ENCODE data around the gene TEAD1. TPM values are rescaled to one million over a fixed set of nuclear protein-coding genes. Genes with fewer than 3 reads are reported as not detected.

The TEAD1 gene
- total RNA-seq, 4 donors from 2014 or later, result 46.1 to 175 (median 126) TPM

DNA sequence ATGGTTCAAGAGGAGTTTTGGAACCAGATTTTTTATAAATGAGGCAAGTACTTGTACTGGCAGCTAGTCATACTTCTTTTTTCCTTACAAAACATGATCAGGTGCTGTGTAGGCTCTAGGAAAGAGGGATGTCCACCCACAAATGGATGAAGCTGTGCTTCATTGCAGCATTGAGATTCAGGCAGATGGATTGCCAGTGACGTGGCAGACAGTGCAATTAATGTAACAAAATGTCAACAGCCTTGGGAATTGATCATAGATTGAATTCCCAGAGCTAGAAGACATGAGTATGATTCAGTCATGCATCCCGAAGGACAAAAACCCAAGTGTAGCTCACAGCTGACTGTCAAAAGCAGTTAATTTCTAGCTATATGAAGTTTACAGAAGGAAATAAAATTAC, 235.7 kb downstream of the TEAD1 start:
- DNase-seq (no peak), ATAC-seq (no peak)
- Histone ChIP-seq H3K27me3 (no peaks in the 10 kb centered on the region), H3K27ac (no peak overlapping the region), H3K9me3 (no peaks in the 10 kb centered on the region), H3K36me3 (peaks cover 0 to 9% of the 10 kb centered on the region in 2 donors), H3K4me3 (no peak overlapping the region), H3K4me1 (peaks cover 18% of the 10 kb centered on the region in 2 donors)
- in situ Hi-C loops (cut with MboI; ENCODE audit: low sequenced_read_pairs in 4 of 4), result no loop called here
- TF ChIP-seq POLR2A (IDR thresholded peaks at IDR 0.05), result no peak
- TF ChIP-seq, protein P1, sequence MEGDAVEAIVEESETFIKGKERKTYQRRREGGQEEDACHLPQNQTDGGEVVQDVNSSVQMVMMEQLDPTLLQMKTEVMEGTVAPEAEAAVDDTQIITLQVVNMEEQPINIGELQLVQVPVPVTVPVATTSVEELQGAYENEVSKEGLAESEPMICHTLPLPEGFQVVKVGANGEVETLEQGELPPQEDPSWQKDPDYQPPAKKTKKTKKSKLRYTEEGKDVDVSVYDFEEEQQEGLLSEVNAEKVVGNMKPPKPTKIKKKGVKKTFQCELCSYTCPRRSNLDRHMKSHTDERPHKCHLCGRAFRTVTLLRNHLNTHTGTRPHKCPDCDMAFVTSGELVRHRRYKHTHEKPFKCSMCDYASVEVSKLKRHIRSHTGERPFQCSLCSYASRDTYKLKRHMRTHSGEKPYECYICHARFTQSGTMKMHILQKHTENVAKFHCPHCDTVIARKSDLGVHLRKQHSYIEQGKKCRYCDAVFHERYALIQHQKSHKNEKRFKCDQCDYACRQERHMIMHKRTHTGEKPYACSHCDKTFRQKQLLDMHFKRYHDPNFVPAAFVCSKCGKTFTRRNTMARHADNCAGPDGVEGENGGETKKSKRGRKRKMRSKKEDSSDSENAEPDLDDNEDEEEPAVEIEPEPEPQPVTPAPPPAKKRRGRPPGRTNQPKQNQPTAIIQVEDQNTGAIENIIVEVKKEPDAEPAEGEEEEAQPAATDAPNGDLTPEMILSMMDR (IDR thresholded peaks at IDR 0.05 in 4 of 5, conservative IDR thresholded peaks at IDR 0.05 in 1 of 5), result no peak
- intact Hi-C loops (cut with DNase I; ENCODE audit: low total_unique reads), result no loop called here

DNA sequence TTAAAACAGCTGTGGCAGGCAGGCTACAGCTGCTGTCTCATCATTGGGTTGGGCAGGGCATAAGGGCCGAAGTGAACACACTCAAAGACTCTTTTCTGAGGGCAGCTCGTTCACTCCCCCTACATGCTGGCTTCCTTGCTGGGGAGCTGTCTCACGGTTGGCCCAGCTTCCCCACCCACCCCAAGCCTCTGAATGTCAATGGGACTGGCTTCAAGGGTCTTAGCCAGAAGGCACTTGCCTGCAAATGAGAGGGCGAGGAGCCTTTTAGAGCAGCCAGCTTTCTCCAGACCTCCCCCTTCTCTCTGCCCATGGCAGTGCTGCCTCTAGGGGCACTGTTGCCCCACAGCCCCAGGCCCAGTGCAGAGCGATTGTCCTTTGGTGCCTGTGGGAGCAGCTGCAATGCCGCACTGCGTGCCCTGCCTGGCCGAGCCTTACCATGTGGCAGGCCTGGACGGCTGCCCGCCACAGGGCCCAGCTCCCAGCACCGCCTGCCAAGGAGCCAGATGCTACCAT, 240.2 kb downstream of the TEAD1 start:
- ATAC-seq, result peak; percentile 90 to 96
- Histone ChIP-seq H3K9me3 (no peaks in the 10 kb centered on the region), H3K27me3 (no peaks in the 10 kb centered on the region), H3K36me3 (no peaks in the 10 kb centered on the region), H3K4me1 (peaks cover 24 to 26% of the 10 kb centered on the region in 2 donors), H3K4me3 (no peak overlapping the region), H3K27ac (peak overlapping the region; percentile 79 to 84 (median 82))
- TF ChIP-seq, protein P1 (IDR thresholded peaks at IDR 0.05 in 4 of 5, conservative IDR thresholded peaks at IDR 0.05 in 1 of 5), result peak; percentile 60 to 83 (median 71)
- TF ChIP-seq POLR2A (IDR thresholded peaks at IDR 0.05), result no peak
- intact Hi-C loops (cut with DNase I; ENCODE audit: low total_unique reads) (loop anchor here (2.0 kb wide), 1 partner anchor 70 kb away; no protein-coding TSS in a partner anchor), in situ Hi-C loops (cut with MboI; ENCODE audit: low sequenced_read_pairs in 4 of 4) (no loop called here)
- DNase-seq, result peak; percentile 77 to 94

DNA sequence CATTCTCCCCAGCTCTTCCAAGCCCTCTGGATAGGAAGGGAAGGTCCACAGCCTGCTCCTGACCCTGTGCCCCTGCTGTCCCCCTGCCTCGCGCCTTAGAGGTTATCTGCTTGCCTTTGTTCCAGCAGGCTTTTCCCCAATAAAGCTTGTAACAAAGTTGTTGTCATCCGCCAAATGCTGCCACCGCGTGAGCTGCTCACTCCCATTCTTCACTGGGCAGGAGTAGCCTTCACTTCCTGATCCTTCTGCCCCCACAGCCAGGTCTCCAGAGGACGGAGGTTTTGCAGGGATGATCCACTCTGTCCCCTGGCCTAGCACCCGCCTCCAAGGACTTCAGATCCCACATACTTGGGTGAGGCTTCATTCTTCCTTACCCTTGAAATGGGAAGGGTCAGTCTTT, 240.9 kb downstream of the TEAD1 start:
- no peaks in the 10 kb centered on the region for H3K9me3 ChIP-seq
- no peaks in the 10 kb centered on the region for H3K36me3 ChIP-seq
- no peaks in the 10 kb centered on the region for H3K27me3 ChIP-seq
- intact Hi-C loops (cut with DNase I; ENCODE audit: low total_unique reads), result loop anchor here (2.0 kb wide), 1 partner anchor 70 kb away; no protein-coding TSS in a partner anchor
- in situ Hi-C loops (cut with MboI; ENCODE audit: low sequenced_read_pairs in 4 of 4), result no loop called here
- peak overlapping the region; percentile 79 to 84 (median 82) for H3K27ac ChIP-seq
- H3K4me1 ChIP-seq, result peaks cover 22 to 26% of the 10 kb centered on the region in 2 donors
- no peak for DNase-seq
- no peak overlapping the region for H3K4me3 ChIP-seq
- no peak for TF ChIP-seq POLR2A (IDR thresholded peaks at IDR 0.05)
- TF ChIP-seq, protein P1 (IDR thresholded peaks at IDR 0.05 in 4 of 5, conservative IDR thresholded peaks at IDR 0.05 in 1 of 5), result no peak
- ATAC-seq, result peak in 1 of 2 donors; percentile 4

DNA sequence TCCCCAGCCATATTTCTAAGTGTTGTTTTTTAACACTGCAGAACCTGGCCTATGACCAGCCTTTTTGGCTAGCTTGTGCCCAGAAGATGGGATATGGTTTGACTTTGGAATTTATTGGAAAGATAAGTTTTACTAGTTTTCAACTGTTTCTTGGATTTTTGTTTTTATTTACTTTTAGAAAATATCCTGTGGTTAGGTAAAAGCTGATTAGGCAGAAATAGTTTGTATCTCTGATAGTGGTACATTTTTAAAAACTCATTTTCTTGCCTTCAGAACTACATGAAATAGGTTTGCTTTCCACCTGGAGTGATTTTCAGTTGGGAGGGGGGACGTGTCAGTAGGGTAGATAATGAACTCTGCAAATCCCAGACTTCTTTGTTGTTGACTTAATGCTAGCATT, 243.6 kb downstream of the TEAD1 start:
- no peak overlapping the region for H3K4me3 ChIP-seq
- ATAC-seq, result no peak
- in situ Hi-C loops (cut with MboI; ENCODE audit: low sequenced_read_pairs in 4 of 4), result no loop called here
- no peak overlapping the region for H3K27ac ChIP-seq
- no peaks in the 10 kb centered on the region for H3K36me3 ChIP-seq
- TF ChIP-seq POLR2A (IDR thresholded peaks at IDR 0.05), result no peak
- TF ChIP-seq, protein P1 (IDR thresholded peaks at IDR 0.05 in 4 of 5, conservative IDR thresholded peaks at IDR 0.05 in 1 of 5), result no peak
- no peaks in the 10 kb centered on the region for H3K9me3 ChIP-seq
- no peak for DNase-seq
- H3K27me3 ChIP-seq, result no peaks in the 10 kb centered on the region
- H3K4me1 ChIP-seq, result peaks cover 16 to 18% of the 10 kb centered on the region in 2 donors
- intact Hi-C loops (cut with DNase I; ENCODE audit: low total_unique reads), result no loop called here

DNA sequence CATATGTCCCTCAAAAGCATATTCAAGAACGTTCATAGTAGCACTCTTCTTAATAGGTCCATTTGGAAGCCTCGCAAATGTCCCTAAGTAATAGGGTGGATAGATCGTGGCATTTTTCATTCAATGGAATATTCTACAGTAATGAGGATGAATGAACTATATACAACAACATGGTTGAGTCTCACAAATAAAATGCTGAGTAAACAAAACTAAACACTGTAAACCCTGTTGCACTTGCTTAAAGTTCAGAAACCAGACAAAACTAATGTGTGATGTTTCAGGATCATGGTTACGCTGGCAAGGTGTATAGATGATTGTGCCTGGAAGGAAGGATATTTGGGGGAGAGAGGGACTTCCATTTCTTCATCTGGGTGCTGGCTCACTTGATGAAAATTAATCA, 244.4 kb downstream of the TEAD1 start:
- H3K4me1 ChIP-seq, result peaks cover 14 to 18% of the 10 kb centered on the region in 2 donors
- intact Hi-C loops (cut with DNase I; ENCODE audit: low total_unique reads), result no loop called here
- in situ Hi-C loops (cut with MboI; ENCODE audit: low sequenced_read_pairs in 4 of 4), result no loop called here
- no peak overlapping the region for H3K27ac ChIP-seq
- no peak for ATAC-seq
- TF ChIP-seq, protein P1 (IDR thresholded peaks at IDR 0.05 in 4 of 5, conservative IDR thresholded peaks at IDR 0.05 in 1 of 5), result no peak
- TF ChIP-seq POLR2A (IDR thresholded peaks at IDR 0.05), result no peak
- H3K9me3 ChIP-seq, result no peaks in the 10 kb centered on the region
- no peaks in the 10 kb centered on the region for H3K36me3 ChIP-seq
- no peaks in the 10 kb centered on the region for H3K27me3 ChIP-seq
- DNase-seq, result no peak
- H3K4me3 ChIP-seq, result no peak overlapping the region

Data from gastrocnemius medialis (tissue), 4 donors.